HG02870 (cell line): ENCODE data around the gene SCG5.

Source experiments
- ATAC-seq: cut with Tn5 transposase; IDR thresholded peaks from one replicate; pipeline ENCODE4 v1.9.1; 2021; ENCODE audit warnings: mild to moderate bottlenecking, moderate library complexity; ENCODE audit not compliant: unreplicated experiment

SCG5 gene

GRCh38 chr15:32657941-32658340, 16.4 kb downstream of the SCG5 start:
- ATAC-seq: no peak

GRCh38 chr15:32659340-32660155, 18.0 kb downstream of the SCG5 start:
- ATAC-seq: no peak

DNA sequence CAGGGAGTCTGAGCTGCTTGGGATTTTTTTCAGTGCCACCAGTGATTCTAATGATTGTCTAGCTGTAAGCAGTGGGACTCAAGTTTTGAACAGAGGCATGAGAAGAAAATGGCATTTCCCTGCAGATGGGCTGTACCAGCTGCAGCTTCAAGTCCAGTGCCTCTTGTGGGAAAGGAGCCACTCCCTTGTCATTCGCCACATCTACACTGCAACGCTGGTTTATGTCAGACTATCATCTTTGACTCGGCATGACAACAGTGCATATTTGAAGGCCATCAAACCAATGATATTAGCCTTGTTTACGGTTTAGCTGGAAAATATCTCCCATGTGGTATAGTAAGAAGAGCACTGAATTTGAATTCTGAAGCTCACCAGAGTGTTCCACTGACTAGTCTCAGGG, 22.2 kb downstream of the SCG5 start:
- ATAC-seq: no peak

- no peak for ATAC-seq
These were observed 23.3 kb downstream of the SCG5 start for GRCh38 chr15:32664796-32665195.

- ATAC-seq: no peak
These were observed 25.8 kb downstream of the SCG5 start for GRCh38 chr15:32667321-32667720.

DNA sequence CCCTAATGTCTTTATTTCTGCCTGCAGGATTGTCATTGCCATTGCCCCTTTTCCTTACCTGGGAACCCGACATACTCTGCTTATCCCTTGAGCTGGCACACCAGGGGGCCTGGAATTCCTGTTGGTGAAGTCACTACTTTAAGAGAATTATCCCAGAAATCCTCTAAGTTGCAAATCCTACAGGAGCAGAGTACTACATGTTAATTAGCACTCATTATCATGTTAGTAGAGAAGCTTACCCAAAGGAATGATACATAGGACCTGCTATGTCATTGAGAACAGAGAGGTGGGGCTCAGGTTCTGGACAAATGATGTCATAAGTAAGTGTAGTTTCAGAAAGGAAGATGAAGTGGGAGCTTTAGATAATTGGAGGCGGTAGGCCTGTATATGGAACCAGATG, 27.4 kb downstream of the SCG5 start:
- no peak for ATAC-seq

GRCh38 chr15:32669896-32670611, 28.5 kb downstream of the SCG5 start:
- no peak for ATAC-seq

DNA sequence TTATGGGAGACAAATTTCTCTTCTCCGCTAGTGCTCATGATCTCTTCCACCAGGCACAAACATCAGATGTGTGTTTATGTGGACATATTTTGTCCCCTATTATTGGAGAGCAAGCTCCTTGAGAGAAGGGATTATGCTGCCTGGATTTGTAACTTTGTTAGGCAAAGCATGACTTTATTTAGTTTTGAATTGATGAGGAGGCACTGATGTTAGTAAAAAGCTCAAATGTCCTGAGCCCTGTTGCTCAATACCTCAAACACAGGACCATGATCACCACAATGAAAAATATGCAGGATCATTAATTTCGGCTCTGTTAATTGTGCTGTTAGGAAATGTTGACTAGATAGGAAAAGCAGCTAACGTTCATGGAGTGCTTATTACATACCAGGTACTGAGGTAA, 29.1 kb downstream of the SCG5 start:
- ATAC-seq: no peak

DNA sequence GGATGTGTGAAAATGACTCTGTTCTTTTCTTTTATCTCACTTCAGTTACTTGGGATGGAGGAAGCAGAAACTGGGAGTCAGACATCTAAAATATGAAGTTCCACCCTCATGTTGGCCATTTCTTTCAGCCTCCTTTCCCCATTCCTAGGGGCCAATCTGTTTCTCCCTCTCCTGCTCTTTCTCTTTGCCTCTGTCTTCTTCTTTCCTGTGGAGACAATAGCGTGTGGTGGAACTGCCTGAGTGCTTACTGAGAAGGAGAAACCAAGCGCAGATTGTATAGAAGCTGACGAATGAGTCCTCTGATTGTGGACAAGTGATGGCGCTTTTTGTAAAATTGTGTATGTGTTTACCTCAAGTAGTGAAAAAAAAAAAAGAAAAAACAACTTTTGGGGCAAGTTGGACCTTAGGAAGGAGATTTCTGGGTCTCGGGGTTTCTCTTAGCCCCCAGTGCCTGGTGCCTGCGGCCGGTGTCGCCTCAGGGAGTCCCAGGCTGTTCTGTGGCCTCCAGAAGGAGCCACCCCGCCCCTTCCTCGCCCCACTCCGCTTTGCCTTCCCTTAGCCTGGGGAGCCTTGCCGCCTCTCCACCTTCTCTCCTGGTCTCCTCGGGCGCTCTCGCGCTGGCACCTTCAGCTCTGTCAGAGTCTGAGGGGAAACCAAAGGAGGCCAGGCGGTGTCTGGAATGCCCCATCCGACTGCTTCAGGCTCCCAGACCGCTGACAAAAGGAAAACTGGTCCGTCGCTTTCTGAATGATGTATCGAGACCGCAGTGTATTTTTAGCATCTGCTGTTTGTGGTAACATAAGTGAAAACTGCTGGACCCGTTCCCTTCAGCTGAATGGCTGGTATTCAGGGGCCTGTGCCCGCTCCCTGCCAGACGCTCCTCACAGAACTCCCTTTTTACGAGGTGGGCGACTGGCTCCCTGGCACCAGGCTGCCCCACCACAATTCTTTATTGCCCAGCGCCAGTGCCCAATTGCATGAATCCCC, 30.1 kb downstream of the SCG5 start:
- ATAC-seq: no peak

DNA sequence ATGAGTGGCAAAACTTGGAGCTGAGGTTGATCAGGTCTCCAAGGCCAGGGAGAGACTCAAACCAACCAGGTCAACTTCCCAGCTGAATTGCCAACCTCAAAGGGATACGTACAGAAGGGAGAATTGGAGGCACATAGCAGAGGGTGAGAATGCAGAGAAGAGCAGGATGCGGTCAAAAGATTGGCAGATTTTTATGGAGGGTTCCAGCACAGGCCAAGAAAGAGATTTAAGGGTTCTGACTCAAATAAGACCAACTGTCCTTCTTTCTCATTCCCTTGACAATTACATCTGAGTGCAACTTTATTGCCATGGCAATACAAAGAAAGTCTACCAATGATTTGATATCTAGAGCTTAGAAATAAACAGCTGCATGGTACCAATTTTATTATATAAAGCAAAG, 33.2 kb downstream of the SCG5 start:
- ATAC-seq: no peak

GRCh38 chr15:32675466-32675865, 34.0 kb downstream of the SCG5 start:
- ATAC-seq: no peak

- ATAC-seq: no peak
These were observed 34.7 kb downstream of the SCG5 start for GRCh38 chr15:32676169-32676568.

- ATAC-seq: no peak
These were observed 35.8 kb downstream of the SCG5 start for GRCh38 chr15:32677238-32677750.

DNA sequence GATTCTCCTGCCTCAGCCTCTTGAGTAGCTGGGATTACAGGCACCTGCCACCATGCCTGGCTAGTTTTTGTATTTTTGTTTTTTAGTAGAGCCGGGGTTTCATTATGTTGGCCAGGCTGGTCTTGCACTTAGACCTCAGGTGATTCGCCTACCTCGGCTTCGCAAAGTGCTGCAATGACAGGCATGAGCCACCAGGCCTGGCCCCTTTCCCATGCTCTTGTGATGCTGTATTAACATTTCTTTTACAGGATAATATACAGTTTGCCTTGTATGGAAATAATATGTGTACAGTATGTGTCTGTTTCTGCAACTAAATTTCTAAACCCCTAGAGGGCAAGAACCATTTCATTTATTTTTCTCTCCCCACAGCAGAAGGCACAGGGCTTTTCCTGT, 37.8 kb downstream of the SCG5 start:
- ATAC-seq: no peak

DNA sequence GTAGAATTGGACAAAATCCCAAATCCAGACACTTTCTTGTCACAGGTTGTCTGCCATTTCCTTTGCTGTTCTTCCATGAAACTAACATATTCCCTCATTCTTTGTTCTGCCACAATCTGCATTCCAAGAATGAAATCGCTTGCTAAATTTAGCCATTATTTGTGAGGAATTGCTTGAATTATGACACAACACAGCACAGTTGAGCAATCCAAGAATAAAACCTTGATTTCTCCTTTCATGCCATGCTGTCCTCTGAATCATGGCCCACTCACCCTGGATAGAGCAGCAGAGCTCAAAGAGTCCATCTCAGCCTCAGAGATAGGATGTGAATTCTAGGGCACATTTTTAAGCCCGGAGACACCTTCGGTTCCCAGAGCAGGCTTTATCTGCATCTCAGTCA, 41.1 kb downstream of the SCG5 start:
- ATAC-seq: no peak

DNA sequence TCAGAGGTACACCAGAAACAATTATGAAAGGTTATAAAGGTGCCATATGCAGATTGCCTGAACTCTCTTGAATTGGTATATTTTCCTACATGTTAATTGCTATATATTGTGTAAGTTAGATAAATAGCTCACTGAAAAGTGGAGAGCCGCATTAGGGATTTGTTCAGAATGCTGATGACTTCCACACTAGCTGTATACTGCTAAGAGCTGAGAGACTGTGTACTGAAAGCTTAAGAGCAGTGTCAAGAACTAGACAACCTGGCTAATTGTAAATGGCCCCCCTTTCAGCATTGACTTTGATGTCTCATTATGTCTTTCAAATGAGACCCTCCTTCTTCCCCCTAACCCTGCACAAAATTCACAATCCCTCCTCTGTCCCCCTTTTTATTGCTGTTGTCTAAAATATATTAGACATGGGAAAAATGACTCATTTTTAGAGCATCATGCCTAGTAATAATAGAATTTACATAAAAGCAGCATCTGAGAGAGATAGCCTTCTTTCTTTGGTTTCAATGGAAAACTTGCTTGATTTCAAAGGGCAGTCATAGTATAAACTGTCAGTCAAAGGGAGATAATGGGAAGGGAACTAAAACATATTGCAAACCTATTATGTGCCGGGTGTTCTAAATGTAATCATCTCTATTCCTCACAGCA, 41.6 kb downstream of the SCG5 start:
- ATAC-seq: no peak

DNA sequence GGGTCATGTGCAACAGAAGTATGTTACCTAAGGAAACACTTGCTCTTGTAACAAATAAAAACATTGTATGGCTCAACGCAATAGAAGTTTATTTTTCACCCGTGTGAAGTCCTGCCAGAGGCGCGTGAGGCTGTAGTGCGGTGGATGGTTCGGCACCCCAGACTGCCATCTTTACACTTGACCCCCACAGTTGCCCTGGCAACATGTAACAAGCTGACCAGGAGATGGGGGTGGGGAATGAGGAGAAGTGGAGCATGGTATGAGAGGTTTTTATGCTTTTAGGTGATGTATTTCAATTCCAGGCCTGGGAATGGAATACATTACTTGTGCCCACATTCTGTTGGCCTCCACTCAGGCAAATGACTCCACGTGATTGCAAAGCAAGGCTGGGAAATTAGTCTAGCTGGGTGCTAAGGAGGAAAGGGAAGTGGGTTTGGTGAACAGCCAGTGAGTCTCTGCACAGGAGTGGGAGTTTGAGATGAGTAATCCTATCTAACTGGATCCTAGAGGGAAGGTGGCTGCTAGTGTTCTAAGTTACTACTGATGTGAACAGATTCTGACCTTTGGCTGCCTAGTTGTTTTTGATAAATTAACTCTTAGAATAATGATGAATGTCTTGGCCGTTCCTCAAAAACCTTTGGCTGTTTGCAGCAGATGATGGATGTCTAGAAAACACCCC, 42.5 kb downstream of the SCG5 start:
- ATAC-seq: no peak

- ATAC-seq: no peak
These were observed 44.1 kb downstream of the SCG5 start for GRCh38 chr15:32685576-32685975.

DNA sequence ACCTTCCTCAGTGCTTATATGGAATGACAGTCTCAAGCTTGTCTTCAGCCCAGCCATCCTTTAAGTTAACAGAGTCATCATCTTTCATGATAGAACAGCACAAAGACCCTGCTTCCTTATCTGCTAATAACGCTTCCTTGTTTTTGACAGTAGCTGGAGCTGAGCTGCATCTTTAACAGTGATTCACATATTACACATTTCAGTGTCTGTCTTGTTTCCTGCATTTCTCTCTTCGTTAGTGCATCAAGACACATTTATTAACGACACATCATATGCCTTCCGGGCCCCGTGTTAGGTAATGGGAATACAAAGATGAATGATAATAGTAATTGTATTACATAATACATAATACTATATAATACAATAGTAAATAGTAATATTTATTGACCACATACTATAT, 46.0 kb downstream of the SCG5 start:
- ATAC-seq: no peak

- ATAC-seq: no peak
These were observed 46.7 kb downstream of the SCG5 start for GRCh38 chr15:32688151-32688639.
